Islet precursor cell (in vitro differentiated cells): ENCODE data around the gene CPXM2.
A peak's percentile ranks its signal among the peaks of the same experiment; 100 is the strongest.

ENCODE experiments used
- DNase-seq: peaks from one replicate; pipeline ENCODE4 v3.0.0-alpha.2; 2018

The CPXM2 gene

GRCh38 chr10:123891144-123892071, at the start of gene CPXM2:
CPXM2 (minus strand) TSS chr10:123891807; CDS start chr10:123891659, 148 bp downstream.
- peak; percentile 72 for DNase-seq

GRCh38 chr10:123939591-123939990, 48.0 kb upstream of the CPXM2 start:
- no peak for DNase-seq

GRCh38 chr10:123938890-123939289, 47.3 kb upstream of the CPXM2 start:
- DNase-seq: no peak

- no peak for DNase-seq
Observed at GRCh38 chr10:123936426-123936825, 44.8 kb upstream of the CPXM2 start.

- no peak for DNase-seq
Observed at GRCh38 chr10:123935680-123936079, 44.1 kb upstream of the CPXM2 start.

- DNase-seq: no peak
Observed at GRCh38 chr10:123934846-123935245, 43.2 kb upstream of the CPXM2 start.

- DNase-seq: no peak
Observed at GRCh38 chr10:123930340-123931001, 38.9 kb upstream of the CPXM2 start.

- no peak for DNase-seq
Observed at GRCh38 chr10:123929791-123930190, 38.2 kb upstream of the CPXM2 start.

- no peak for DNase-seq
Observed at GRCh38 chr10:123928427-123928826, 36.8 kb upstream of the CPXM2 start.

GRCh38 chr10:123926401-123927264, 35.0 kb upstream of the CPXM2 start:
- no peak for DNase-seq

GRCh38 chr10:123922126-123922525, 30.5 kb upstream of the CPXM2 start:
- no peak for DNase-seq

- no peak for DNase-seq
Observed at GRCh38 chr10:123916775-123917174, 25.2 kb upstream of the CPXM2 start.

GRCh38 chr10:123913688-123914268, 22.2 kb upstream of the CPXM2 start:
- DNase-seq: no peak

GRCh38 chr10:123912871-123913270, 21.3 kb upstream of the CPXM2 start:
- no peak for DNase-seq

- DNase-seq: no peak
Observed at GRCh38 chr10:123912466-123912865, 20.9 kb upstream of the CPXM2 start.

GRCh38 chr10:123911866-123912265, 20.3 kb upstream of the CPXM2 start:
- no peak for DNase-seq

GRCh38 chr10:123909866-123910265, 18.3 kb upstream of the CPXM2 start:
- DNase-seq: no peak

- no peak for DNase-seq
Observed at GRCh38 chr10:123909426-123909825, 17.8 kb upstream of the CPXM2 start.

GRCh38 chr10:123908379-123908778, 16.8 kb upstream of the CPXM2 start:
- no peak for DNase-seq

GRCh38 chr10:123906884-123907652, 15.5 kb upstream of the CPXM2 start:
- DNase-seq: peak; percentile 37

- no peak for DNase-seq
Observed at GRCh38 chr10:123906296-123906695, 14.7 kb upstream of the CPXM2 start.

GRCh38 chr10:123904834-123905409, 13.3 kb upstream of the CPXM2 start:
- DNase-seq: no peak
